Peyer's patch (tissue), 4 donors: ENCODE results near the gene KIAA1671. TPM values are rescaled to one million over a fixed set of nuclear protein-coding genes. Genes with fewer than 3 reads are reported as not detected.
A peak's percentile ranks its signal among the peaks of the same experiment; 100 is the strongest.

Experiments
- DNase-seq, 3 donors: peaks; one replicate each; pipeline ENCODE4 v3.0.0-alpha.2; 2017 to 2019
- H3K27ac ChIP-seq, 4 donors: fragments of 200-600 bp; sonication (generic); one replicate each; pipeline ENCODE4 v1.5.1; 2016 to 2019
- H3K27me3 ChIP-seq, 2 donors: fragments of 200-600 bp; sonication (generic); one replicate each; pipeline ENCODE4 v1.5.1; 2019
- H3K36me3 ChIP-seq, 3 donors: fragments of 200-600 bp; sonication (generic); one replicate each; pipeline ENCODE4 v1.5.1; 2016 to 2019
- H3K4me1 ChIP-seq, 4 donors: fragments of 200-600 bp; sonication (generic); one replicate each; pipeline ENCODE4 v1.5.1; 2016 to 2019
- H3K4me3 ChIP-seq, 4 donors: fragments of 200-600 bp; sonication (generic); 1 replicate in 3 of 4; 2 replicates in 1 of 4; pipeline ENCODE4 v1.5.1; 2016 to 2019; ENCODE audit warnings: mild to moderate bottlenecking in 1 of 4
- H3K9me3 ChIP-seq, 4 donors: fragments of 200-600 bp; sonication (generic); one replicate each; pipeline ENCODE4 v1.5.1; 2016 to 2019; ENCODE audit warnings: mild to moderate bottlenecking in 1 of 4
- POLR2A ChIP-seq, 2 donors: fragments of 450-650 bp; IDR thresholded peaks; one replicate each; pipeline ENCODE4 v1.5.1; 2017; ENCODE audit warnings: antibody characterized with exemption in 2 of 2, mild to moderate bottlenecking in 2 of 2, moderate library complexity in 2 of 2
- total RNA-seq, 4 donors: library from RNA; depleted of rRNA; stranded (reverse); fragments of >200 nt; gene quantifications; one replicate each; pipeline ENCODE4 v1.1.0, GENCODE V29; 2016
- TF ChIP-seq, protein P1 (sequence below), 6 experiments: fragments of 450-650 bp in 4 of 6; fragments of 200-600 bp in 2 of 6; sonication (generic) in 1 of 6; IDR thresholded peaks; one replicate each; pipeline ENCODE4 v1.5.1; 2017 to 2019; ENCODE audit warnings: antibody characterized with exemption in 6 of 6, mild to moderate bottlenecking in 3 of 6, moderate library complexity in 1 of 6

Gene KIAA1671
- total RNA-seq, 4 donors from 2014 or later = 41.3 to 149 (median 113) TPM

GRCh38 chr22:24938741-24939341 is 13.7 kb upstream of the KIAA1671 start:
- peak in 1 of 3 donors; percentile 52 for DNase-seq
- no peaks in the 10 kb centered on the region for H3K27me3 ChIP-seq

GRCh38 chr22:24942301-24942700 is 10.2 kb upstream of the KIAA1671 start:
- Histone ChIP-seq H3K27me3 (no peaks in the 10 kb centered on the region), H3K4me1 (no peaks in the 10 kb centered on the region), H3K4me3 (no peak overlapping the region), H3K36me3 (no peaks in the 10 kb centered on the region), H3K27ac (no peak overlapping the region), H3K9me3 (no peaks in the 10 kb centered on the region)
- TF ChIP-seq, protein P1, sequence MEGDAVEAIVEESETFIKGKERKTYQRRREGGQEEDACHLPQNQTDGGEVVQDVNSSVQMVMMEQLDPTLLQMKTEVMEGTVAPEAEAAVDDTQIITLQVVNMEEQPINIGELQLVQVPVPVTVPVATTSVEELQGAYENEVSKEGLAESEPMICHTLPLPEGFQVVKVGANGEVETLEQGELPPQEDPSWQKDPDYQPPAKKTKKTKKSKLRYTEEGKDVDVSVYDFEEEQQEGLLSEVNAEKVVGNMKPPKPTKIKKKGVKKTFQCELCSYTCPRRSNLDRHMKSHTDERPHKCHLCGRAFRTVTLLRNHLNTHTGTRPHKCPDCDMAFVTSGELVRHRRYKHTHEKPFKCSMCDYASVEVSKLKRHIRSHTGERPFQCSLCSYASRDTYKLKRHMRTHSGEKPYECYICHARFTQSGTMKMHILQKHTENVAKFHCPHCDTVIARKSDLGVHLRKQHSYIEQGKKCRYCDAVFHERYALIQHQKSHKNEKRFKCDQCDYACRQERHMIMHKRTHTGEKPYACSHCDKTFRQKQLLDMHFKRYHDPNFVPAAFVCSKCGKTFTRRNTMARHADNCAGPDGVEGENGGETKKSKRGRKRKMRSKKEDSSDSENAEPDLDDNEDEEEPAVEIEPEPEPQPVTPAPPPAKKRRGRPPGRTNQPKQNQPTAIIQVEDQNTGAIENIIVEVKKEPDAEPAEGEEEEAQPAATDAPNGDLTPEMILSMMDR (IDR thresholded peaks at IDR 0.05) = no peak
- no peak for TF ChIP-seq POLR2A (IDR thresholded peaks at IDR 0.05)
- DNase-seq = no peak

More at GRCh38 chr22:24938741-24939341, 13.7 kb upstream of the KIAA1671 start:
- Histone ChIP-seq H3K4me3 (no peak overlapping the region), H3K4me1 (no peaks in the 10 kb centered on the region), H3K9me3 (no peaks in the 10 kb centered on the region), H3K27ac (no peak overlapping the region), H3K36me3 (no peaks in the 10 kb centered on the region)
- TF ChIP-seq, protein P1 (IDR thresholded peaks at IDR 0.05) = peak in 4 of 6 experiments; percentile 58 to 79 (median 78)
- no peak for TF ChIP-seq POLR2A (IDR thresholded peaks at IDR 0.05)

- H3K9me3 ChIP-seq = no peaks in the 10 kb centered on the region
- no peak overlapping the region for H3K27ac ChIP-seq
- no peaks in the 10 kb centered on the region for H3K36me3 ChIP-seq
- no peaks in the 10 kb centered on the region for H3K27me3 ChIP-seq
- TF ChIP-seq, protein P1 (IDR thresholded peaks at IDR 0.05) = no peak
- TF ChIP-seq POLR2A (IDR thresholded peaks at IDR 0.05) = no peak
- DNase-seq = peak in 1 of 3 donors; percentile 64
- no peaks in the 10 kb centered on the region for H3K4me1 ChIP-seq
- H3K4me3 ChIP-seq = no peak overlapping the region
Measured at GRCh38 chr22:24944217-24944937, 8.1 kb upstream of the KIAA1671 start.

GRCh38 chr22:24945430-24945829 is 7.1 kb upstream of the KIAA1671 start:
- no peak for DNase-seq
- H3K27me3 ChIP-seq = no peaks in the 10 kb centered on the region
- H3K9me3 ChIP-seq = no peaks in the 10 kb centered on the region
- H3K4me1 ChIP-seq = no peaks in the 10 kb centered on the region
- no peaks in the 10 kb centered on the region for H3K36me3 ChIP-seq
- H3K27ac ChIP-seq = no peak overlapping the region
- no peak overlapping the region for H3K4me3 ChIP-seq
- TF ChIP-seq POLR2A (IDR thresholded peaks at IDR 0.05) = no peak
- TF ChIP-seq, protein P1 (IDR thresholded peaks at IDR 0.05) = no peak

GRCh38 chr22:24947383-24947782 is 5.1 kb upstream of the KIAA1671 start:
- Histone ChIP-seq H3K4me1 (no peaks in the 10 kb centered on the region), H3K27me3 (no peaks in the 10 kb centered on the region), H3K36me3 (no peaks in the 10 kb centered on the region), H3K9me3 (no peaks in the 10 kb centered on the region), H3K27ac (no peak overlapping the region), H3K4me3 (no peak overlapping the region)
- no peak for DNase-seq
- TF ChIP-seq, protein P1 (IDR thresholded peaks at IDR 0.05) = no peak
- TF ChIP-seq POLR2A (IDR thresholded peaks at IDR 0.05) = no peak
